SK-N-SH (cell line): ENCODE data around the gene PDPK1. TPM values are rescaled to one million over a fixed set of nuclear protein-coding genes. Genes with fewer than 3 reads are reported as not detected.

ENCODE experiments used
- CTCF ChIA-PET: fragments of 300-600, 350-600 bp; formaldehyde crosslinking; extraction: SDS; loops from one replicate; lab custom pipeline; 2021; lab: Yijun Ruan, JAX
- POLR2A ChIA-PET: fragments of 350-600 bp; sonication (Branson Sonifier 250); formaldehyde crosslinking; extraction: SDS; loops from one replicate; lab custom pipeline; 2020; ENCODE audit warnings: antibody characterized with exemption, inconsistent platforms; lab: Yijun Ruan, JAX
- DNase-seq: peaks from one replicate; pipeline ENCODE4 v3.0.0; 2012
- H2AFZ ChIP-seq: fragments of 200-600 bp; sonication (generic); 2 replicates; pipeline ENCODE4 v1.8.1; 2016; ENCODE audit warnings: antibody characterized with exemption, mild to moderate bottlenecking, low read depth
- H3F3A ChIP-seq: fragments of 200-600 bp; sonication (generic); replicated peaks from 2 replicates; pipeline ENCODE3; 2016; ENCODE audit warnings: antibody characterized with exemption, mild to moderate bottlenecking; ENCODE audit not compliant: insufficient read depth
- H3K27ac ChIP-seq, 2 experiments: fragments of 200-500 bp in 1 of 2; fragments of 200-600 bp in 1 of 2; sonication (Bioruptor generic) in 1 of 2; sonication (generic), shearing (Covaris generic) in 1 of 2; 2 replicates each; pipeline versions ENCODE4 v1.5.1 to v1.6.1; 2014 to 2016; ENCODE audit warnings: low read depth in 2 of 2, inconsistent platforms in 1 of 2, low read length in 1 of 2, mild to moderate bottlenecking in 1 of 2, mixed read lengths in 1 of 2
- H3K27me3 ChIP-seq: fragments of 200-600 bp; sonication (generic), shearing (Covaris generic); 2 replicates; pipeline ENCODE4 v1.6.1; 2016; ENCODE audit warnings: mixed run types; ENCODE audit not compliant: insufficient read depth
- H3K36me3 ChIP-seq, 2 experiments: fragments of 200-500 bp in 1 of 2; fragments of 200-600 bp in 1 of 2; sonication (Bioruptor generic) in 1 of 2; sonication (generic) in 1 of 2; replicated peaks in 1 of 2; 2 replicates each; pipeline versions ENCODE3 to v1.5.1; 2014 to 2016; ENCODE audit warnings: low read length in 1 of 2, mild to moderate bottlenecking in 1 of 2; ENCODE audit not compliant: insufficient read depth in 2 of 2, control insufficient read depth in 1 of 2
- H3K4me1 ChIP-seq, 2 experiments: fragments of 200-500 bp in 1 of 2; fragments of 200-600 bp in 1 of 2; sonication (Bioruptor generic) in 1 of 2; sonication (generic), shearing (Covaris generic) in 1 of 2; 2 replicates each; pipeline versions ENCODE4 v1.5.1 to v1.6.1; 2014 to 2016; ENCODE audit warnings: low read depth in 1 of 2, low read length in 1 of 2, mixed run types in 1 of 2; ENCODE audit not compliant: insufficient read depth in 2 of 2, control insufficient read depth in 1 of 2
- H3K4me2 ChIP-seq: fragments of 200-600 bp; sonication (generic), shearing (Covaris generic); 2 replicates; pipeline ENCODE4 v1.6.1; 2017; ENCODE audit warnings: mixed run types
- H3K4me3 ChIP-seq, 2 experiments: fragments of 200-500 bp in 1 of 2; fragments of 200-600 bp in 1 of 2; sonication (Bioruptor generic) in 1 of 2; sonication (generic), shearing (Covaris generic) in 1 of 2; 2 replicates each; pipeline versions ENCODE4 v1.5.1 to v1.8.1; 2014 to 2016; ENCODE audit warnings: low read depth in 2 of 2, inconsistent platforms in 1 of 2, low read length in 1 of 2, mild to moderate bottlenecking in 1 of 2, mixed read lengths in 1 of 2, moderate library complexity in 1 of 2
- H3K79me2 ChIP-seq: fragments of 200-600 bp; sonication (generic); 2 replicates; pipeline ENCODE4 v1.8.1; 2017; ENCODE audit warnings: mild to moderate bottlenecking; ENCODE audit not compliant: insufficient read depth
- H3K9ac ChIP-seq: fragments of 200-600 bp; sonication (generic); 2 replicates; pipeline ENCODE4 v1.6.1; 2017; ENCODE audit warnings: mixed run types
- H3K9me2 ChIP-seq: fragments of 200-600 bp; sonication (generic); 2 replicates; pipeline ENCODE4 v1.6.1; 2017; ENCODE audit warnings: mixed run types
- H3K9me3 ChIP-seq: fragments of 200-600 bp; sonication (generic); 2 replicates; pipeline ENCODE4 v1.6.1; 2017; ENCODE audit warnings: mixed run types, mild to moderate bottlenecking, moderate library complexity
- H4K20me1 ChIP-seq: fragments of 200-600 bp; sonication (generic); 2 replicates; pipeline ENCODE4 v1.6.1; 2017; ENCODE audit warnings: mild to moderate bottlenecking, mixed run types; ENCODE audit not compliant: insufficient read depth
- ELF1 ChIP-seq: IDR thresholded peaks from 2 replicates; pipeline ENCODE4 v1.4.0; 2012
- EP300 ChIP-seq, 2 experiments: IDR thresholded peaks; 2 replicates each; pipeline versions ENCODE4 v1.4.0 to v1.6.1; 2012; ENCODE audit warnings: borderline replicate concordance in 1 of 2, low read depth in 1 of 2, low read length in 1 of 2
- EZH2phosphoT487 ChIP-seq: fragments of 200-600 bp; sonication (generic); IDR thresholded peaks from 2 replicates; pipeline ENCODE4 v1.6.1; 2017; ENCODE audit warnings: low read depth, mixed run types, mild to moderate bottlenecking, antibody characterized with exemption, moderate library complexity, borderline replicate concordance
- FOSL2 ChIP-seq: IDR thresholded peaks from 2 replicates; pipeline ENCODE4 v1.4.0; 2012; ENCODE audit warnings: low read depth, mild to moderate bottlenecking, moderate library complexity, borderline replicate concordance
- FOXJ3 ChIP-seq: sonication (generic); formaldehyde crosslinking; IDR thresholded peaks from 2 replicates; pipeline ENCODE4 v1.5.1; 2020; ENCODE audit warnings: mild to moderate bottlenecking, missing genetic modification reagents
- FOXM1 ChIP-seq: IDR thresholded peaks from 2 replicates; pipeline ENCODE4 v1.4.0; 2012; ENCODE audit warnings: low read depth, mild to moderate bottlenecking
- GABPA ChIP-seq: IDR thresholded peaks from 2 replicates; pipeline ENCODE4 v1.4.0; 2012; ENCODE audit warnings: low read depth, mild to moderate bottlenecking
- MXI1 ChIP-seq: IDR thresholded peaks from 2 replicates; pipeline ENCODE4 v1.6.1; 2012; ENCODE audit warnings: mild to moderate bottlenecking, low read depth, low read length, improper control_type of control experiment
- POLR2AphosphoS5 ChIP-seq: IDR thresholded peaks from 2 replicates; pipeline ENCODE4 v1.6.1; 2012; ENCODE audit warnings: low read depth, low read length
- RCOR1 ChIP-seq: fragments of 150-350 bp; IDR thresholded peaks from 2 replicates; pipeline ENCODE4 v1.6.1; 2017; ENCODE audit warnings: antibody characterized with exemption, low read length
- RFX5 ChIP-seq: IDR thresholded peaks from 2 replicates; pipeline ENCODE4 v1.6.1; 2012; ENCODE audit warnings: mild to moderate bottlenecking, improper control_type of control experiment, low read length
- RXRA ChIP-seq: IDR thresholded peaks from 2 replicates; pipeline ENCODE4 v1.4.0; 2012; ENCODE audit warnings: low read depth, mild to moderate bottlenecking, borderline replicate concordance
- TAF1 ChIP-seq: IDR thresholded peaks from 2 replicates; pipeline ENCODE4 v1.6.1; 2012; ENCODE audit warnings: low read depth, mild to moderate bottlenecking, low read length, moderate library complexity, borderline replicate concordance
- WGBS: methylation state at CpG from one replicate; pipeline ENCODE4 v1.1.6; 2017; ENCODE audit warnings: low lambda C conversion rate; 5-methylcytosine and 5-hydroxymethylcytosine counted together
- polyA plus RNA-seq, 3 experiments: library from polyadenylated mRNA; depleted of rRNA; stranded (reverse); fragments of >200 nt; gene quantifications; 2 replicates each; pipeline ENCODE4 v1.2.3, GENCODE V29; 2012
- TF ChIP-seq, protein P1 (sequence below): IDR thresholded peaks from 2 replicates; pipeline ENCODE4 v1.4.0; 2012; ENCODE audit warnings: low read depth
- TF ChIP-seq, protein P2 (sequence below): IDR thresholded peaks from 2 replicates; pipeline ENCODE4 v1.6.1; 2012; ENCODE audit warnings: mild to moderate bottlenecking, low read depth, low read length, moderate library complexity
- TF ChIP-seq, protein P3 (sequence below): fragments of 150-350 bp; IDR thresholded peaks from 2 replicates; pipeline ENCODE4 v1.6.1; 2017; ENCODE audit warnings: antibody characterized with exemption, low read length, low read depth, borderline replicate concordance
- TF ChIP-seq, protein P4 (sequence below): IDR thresholded peaks from 2 replicates; pipeline ENCODE4 v1.4.0; 2012; ENCODE audit warnings: low read depth, borderline replicate concordance

PDPK1 gene
- polyA plus RNA-seq, 1 of the 3 experiments (the other 2 are of a cell fraction), result 22.0 TPM

DNA sequence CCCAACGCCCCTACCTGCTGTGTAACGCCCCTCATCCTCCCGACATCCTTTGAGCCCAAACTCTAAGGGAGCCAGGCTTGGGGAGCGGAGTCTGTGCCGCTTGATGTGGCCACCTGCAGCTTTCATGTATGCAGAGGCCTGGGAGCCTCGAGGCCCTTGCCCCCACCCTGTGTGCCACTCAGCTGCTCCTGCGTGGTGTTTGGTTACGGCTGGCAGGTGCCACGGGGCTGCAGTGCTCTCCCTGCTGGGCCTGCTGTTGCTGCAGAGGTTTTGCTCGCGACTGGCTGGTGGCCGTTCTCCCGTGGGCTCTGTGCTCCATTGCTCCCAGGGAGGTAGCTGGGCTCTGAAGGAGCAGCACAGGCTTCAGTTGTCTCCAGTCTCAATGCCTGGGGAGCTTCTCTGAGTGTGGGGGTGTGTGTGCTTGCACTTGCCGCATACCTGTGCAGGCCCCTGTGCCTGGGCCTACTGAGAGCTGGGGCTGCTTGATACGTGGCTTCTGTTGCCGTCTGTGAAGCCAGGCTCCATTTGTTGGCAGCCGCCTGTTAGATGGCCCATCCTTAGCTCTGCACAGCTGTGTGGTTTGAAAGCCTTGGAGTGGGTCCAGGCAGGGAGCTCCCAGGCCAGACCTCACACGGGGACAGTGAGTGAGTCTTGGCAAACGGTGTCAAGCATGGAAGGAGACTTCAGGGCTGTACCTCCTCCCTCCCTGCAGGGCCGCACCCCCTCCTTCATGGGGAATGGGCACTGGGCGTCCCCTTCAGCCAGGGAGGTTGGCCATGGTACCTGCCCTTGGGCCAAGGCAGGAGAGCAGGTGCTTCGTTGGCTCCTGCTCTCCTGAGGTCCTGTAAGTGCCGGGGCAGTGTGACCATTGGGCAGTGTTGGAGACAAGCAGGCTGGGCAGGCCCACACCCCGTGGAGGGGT, 47.2 kb downstream of the PDPK1 start (continued):
- no peak for TF ChIP-seq RXRA
- TF ChIP-seq, protein P1, sequence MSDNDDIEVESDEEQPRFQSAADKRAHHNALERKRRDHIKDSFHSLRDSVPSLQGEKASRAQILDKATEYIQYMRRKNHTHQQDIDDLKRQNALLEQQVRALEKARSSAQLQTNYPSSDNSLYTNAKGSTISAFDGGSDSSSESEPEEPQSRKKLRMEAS, result no peak

DNA sequence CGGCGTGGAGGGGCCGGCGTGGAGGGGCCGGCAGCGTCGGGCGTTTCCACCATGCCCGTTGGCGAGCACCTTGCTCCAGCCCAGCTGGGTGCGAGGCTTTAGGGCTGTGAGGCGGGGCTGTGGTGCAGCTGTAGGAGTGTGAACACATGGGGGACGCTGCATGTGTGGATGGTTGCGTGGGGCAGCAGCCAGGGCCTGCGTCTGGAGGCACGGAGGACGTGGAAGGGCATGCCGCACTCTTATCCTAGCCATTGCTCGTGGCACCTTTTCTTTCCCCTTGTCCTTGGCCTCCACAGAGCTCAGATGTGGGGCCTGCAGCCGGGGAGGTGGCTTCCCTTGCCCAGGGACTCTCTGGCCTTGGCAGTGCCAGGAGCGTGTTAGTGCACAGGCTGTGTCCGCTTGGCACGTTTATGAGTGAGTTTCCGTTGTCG, 47.8 kb downstream of the PDPK1 start:
- Histone ChIP-seq H2AFZ (no peak overlapping the region), H3K9me2 (no peaks in the 10 kb centered on the region), H3F3A (peaks cover 4% of the 10 kb centered on the region), H3K4me1 (peaks cover 0 to 7% of the 10 kb centered on the region in 2 experiments; a peak in 1 of 4 replicates), H3K4me2 (no peak overlapping the region), H3K79me2 (no peaks in the 10 kb centered on the region), H3K9me3 (no peaks in the 10 kb centered on the region), H3K9ac (no peak overlapping the region), H4K20me1 (no peaks in the 10 kb centered on the region; the same call in 1 of the 2 replicates), H3K27ac (no peak overlapping the region), H3K4me3 (no peak overlapping the region), H3K27me3 (no peaks in the 10 kb centered on the region), H3K36me3 (peaks cover 0 to 42% of the 10 kb centered on the region in 2 experiments)
- DNase-seq, result no peak
- ChIA-PET CTCF (no interaction called here), POLR2A (no interaction called here)
- no peak for TF ChIP-seq TAF1
- TF ChIP-seq EP300 (IDR thresholded peaks at IDR 0.05; ENCODE audit: borderline replicate concordance in 1 of 2, low read depth in 1 of 2, low read length in 1 of 2), result no peak
- no peak for TF ChIP-seq FOXJ3 (CRISPR knock-in tag)
- no peak for TF ChIP-seq ELF1
- TF ChIP-seq RFX5, result no peak
- TF ChIP-seq MXI1, result no peak
- TF ChIP-seq, protein P2, sequence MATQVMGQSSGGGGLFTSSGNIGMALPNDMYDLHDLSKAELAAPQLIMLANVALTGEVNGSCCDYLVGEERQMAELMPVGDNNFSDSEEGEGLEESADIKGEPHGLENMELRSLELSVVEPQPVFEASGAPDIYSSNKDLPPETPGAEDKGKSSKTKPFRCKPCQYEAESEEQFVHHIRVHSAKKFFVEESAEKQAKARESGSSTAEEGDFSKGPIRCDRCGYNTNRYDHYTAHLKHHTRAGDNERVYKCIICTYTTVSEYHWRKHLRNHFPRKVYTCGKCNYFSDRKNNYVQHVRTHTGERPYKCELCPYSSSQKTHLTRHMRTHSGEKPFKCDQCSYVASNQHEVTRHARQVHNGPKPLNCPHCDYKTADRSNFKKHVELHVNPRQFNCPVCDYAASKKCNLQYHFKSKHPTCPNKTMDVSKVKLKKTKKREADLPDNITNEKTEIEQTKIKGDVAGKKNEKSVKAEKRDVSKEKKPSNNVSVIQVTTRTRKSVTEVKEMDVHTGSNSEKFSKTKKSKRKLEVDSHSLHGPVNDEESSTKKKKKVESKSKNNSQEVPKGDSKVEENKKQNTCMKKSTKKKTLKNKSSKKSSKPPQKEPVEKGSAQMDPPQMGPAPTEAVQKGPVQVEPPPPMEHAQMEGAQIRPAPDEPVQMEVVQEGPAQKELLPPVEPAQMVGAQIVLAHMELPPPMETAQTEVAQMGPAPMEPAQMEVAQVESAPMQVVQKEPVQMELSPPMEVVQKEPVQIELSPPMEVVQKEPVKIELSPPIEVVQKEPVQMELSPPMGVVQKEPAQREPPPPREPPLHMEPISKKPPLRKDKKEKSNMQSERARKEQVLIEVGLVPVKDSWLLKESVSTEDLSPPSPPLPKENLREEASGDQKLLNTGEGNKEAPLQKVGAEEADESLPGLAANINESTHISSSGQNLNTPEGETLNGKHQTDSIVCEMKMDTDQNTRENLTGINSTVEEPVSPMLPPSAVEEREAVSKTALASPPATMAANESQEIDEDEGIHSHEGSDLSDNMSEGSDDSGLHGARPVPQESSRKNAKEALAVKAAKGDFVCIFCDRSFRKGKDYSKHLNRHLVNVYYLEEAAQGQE, result no peak
- no peak for TF ChIP-seq RCOR1
- TF ChIP-seq, protein P3, sequence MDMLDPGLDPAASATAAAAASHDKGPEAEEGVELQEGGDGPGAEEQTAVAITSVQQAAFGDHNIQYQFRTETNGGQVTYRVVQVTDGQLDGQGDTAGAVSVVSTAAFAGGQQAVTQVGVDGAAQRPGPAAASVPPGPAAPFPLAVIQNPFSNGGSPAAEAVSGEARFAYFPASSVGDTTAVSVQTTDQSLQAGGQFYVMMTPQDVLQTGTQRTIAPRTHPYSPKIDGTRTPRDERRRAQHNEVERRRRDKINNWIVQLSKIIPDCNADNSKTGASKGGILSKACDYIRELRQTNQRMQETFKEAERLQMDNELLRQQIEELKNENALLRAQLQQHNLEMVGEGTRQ, result no peak
- TF ChIP-seq POLR2AphosphoS5, result no peak
- TF ChIP-seq, protein P4, sequence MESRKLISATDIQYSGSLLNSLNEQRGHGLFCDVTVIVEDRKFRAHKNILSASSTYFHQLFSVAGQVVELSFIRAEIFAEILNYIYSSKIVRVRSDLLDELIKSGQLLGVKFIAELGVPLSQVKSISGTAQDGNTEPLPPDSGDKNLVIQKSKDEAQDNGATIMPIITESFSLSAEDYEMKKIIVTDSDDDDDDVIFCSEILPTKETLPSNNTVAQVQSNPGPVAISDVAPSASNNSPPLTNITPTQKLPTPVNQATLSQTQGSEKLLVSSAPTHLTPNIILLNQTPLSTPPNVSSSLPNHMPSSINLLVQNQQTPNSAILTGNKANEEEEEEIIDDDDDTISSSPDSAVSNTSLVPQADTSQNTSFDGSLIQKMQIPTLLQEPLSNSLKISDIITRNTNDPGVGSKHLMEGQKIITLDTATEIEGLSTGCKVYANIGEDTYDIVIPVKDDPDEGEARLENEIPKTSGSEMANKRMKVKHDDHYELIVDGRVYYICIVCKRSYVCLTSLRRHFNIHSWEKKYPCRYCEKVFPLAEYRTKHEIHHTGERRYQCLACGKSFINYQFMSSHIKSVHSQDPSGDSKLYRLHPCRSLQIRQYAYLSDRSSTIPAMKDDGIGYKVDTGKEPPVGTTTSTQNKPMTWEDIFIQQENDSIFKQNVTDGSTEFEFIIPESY, result no peak
- no peak for TF ChIP-seq EZH2phosphoT487
- no peak for TF ChIP-seq GABPA
- TF ChIP-seq FOXM1, result no peak
- TF ChIP-seq FOSL2, result no peak
- WGBS, result 97% methylated on average over 24 of the region's 25 CpGs
